Stimulated activated CD4-positive, alpha-beta T cell treated with anti-CD3 and anti-CD28 coated beads, TNF-alpha, amount 100 ng/mL, for 4 hours (primary cell): Measurements from ENCODE around the gene ARID1B.

ENCODE experiments used
- DNase-seq, 3 experiments: peaks; one replicate each; pipeline ENCODE4 v3.0.0-alpha.2; 2020; ENCODE audit warnings: low read depth in 3 of 3

The ARID1B gene

DNA sequence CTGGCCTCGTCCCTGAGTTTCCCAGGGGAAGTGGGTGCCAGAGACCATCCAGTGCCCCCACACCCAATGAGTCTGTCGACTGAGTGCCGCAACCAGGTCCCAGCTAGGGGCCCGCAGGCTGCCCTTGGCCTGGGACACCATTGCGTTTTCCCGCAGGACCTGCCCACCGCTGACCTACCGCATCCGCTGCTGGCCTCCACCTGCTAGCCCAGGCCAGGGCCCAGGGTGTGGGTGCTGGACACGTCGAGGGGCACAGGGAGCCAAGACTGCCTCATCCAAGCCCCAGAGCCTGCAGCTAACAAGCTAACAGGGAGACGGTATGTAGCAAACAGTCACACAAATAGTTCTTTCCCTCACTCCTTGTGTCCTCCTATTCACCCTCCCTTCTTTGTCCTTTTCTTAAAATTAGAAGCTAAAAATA lies 448.4 kb downstream of the ARID1B start:
- DNase-seq = no peak

DNA sequence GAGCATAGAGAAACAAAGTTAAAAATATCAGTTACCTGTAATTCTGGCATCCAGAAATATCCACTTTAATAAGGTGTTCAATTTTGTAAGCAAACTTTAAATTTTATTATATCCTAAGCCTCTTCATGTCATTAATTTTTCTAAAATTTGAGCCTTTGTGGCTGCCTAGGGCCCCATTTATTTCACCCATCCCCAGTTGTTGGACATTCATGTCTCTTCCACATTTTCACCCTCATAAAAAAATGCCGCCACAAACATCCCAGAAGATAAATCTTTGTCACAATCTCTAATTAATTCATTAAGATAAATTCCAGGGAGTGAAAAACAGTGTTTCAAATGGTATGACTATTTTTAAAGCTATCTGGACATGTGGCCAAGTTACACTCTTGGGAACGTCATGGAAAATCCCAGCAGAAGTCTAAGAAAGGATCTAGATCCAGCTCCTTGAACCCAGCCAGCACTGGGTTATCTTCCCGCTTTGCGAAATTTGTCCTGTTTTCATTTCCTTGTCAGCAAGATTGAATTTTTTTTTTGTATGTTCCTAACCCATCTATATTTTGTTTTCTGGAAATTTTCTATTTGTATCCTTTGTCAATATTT lies 448.9 kb downstream of the ARID1B start:
- DNase-seq = no peak

DNA sequence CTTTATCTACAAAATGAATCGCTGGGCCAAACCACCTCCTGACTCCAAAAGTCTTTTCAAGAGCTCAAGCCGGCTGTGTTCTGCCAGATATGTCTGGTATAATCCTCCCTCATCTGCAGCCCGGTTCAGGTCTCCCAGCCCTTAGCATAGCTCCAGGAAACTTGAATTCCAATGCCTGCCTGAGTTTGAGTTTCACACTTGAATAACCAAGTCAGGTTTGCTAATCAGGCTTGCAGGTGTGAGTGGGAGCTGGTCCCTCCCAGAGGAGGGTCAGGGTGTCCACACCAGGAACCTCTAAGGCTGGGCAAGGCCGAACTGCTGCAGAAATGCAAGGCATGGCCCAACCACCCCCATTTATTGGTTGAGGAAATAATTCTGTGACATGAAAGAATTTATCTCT lies 449.6 kb downstream of the ARID1B start:
- no peak for DNase-seq

DNA sequence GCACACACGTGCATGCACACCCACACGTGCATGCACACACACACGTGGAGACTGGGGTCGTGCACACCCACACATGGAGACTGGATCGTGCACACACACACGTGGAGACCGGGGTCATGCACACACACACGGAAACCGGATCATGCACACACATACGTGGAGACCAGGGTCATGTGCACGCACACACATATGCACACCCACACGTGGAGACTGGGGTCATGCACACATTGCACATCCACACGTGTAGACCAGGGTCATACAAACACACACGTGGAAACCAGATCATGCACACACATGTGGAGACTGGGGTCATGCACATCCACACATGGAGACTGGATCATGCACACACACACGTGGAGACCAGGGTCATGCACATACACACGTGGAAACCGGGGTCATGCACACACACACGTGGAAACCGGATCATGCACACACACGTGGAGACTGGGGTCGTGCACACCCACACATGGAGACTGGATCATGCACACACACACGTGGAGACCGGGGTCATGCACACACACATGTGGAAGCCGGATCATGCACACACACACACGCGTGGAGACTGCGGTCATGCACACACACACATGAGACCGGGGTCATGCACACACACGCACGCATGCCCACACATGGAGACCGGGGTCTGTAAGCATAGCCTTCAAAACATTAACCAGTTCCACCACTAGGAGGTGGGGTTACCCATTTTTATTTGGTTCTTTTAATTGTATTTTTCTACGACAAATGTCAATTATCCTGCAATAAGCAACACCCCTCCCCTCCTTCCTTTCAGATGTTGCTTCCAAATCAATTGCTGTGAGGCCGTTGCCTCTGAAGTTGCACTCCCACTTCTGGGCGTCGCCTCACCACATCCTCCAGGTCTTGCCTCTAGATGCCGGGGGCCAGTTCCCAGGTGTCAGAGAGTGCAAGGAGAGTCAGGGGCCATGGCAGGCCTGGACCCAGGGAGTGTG lies 450.3 kb downstream of the ARID1B start:
- no peak for DNase-seq

DNA sequence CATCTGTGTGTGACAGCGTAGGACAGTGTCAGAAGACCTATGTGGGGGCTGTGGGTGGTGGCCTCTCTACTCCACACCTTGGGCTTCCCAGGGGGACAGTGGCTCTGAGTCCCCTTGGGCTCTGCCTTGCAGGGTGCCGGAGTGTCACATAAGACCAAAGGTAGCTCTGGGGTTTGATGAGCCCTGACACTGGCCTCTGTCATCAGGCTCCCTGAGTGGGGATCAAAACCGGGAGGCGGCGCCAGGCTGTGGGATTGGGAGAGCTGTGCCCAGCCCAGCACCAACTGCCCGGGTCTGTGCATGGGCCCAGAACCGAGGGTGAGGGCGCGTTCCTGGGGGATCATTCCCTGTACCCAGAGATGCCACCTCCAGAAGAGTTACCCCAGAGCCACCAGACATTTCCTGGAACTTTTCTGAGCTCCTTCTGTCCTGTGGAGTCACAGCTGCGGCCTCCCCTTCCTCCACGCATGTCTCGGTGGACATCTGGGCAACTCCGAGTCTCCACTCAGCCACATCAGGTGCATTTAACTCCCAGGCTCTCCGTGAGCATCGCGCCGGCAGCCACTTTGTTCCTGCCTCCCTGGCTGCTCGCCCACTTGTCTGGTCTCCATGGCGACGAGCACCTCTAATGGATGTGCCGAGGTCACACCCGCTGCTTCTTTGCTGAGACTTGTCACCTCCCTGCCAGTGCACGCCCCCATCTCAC lies 451.4 kb downstream of the ARID1B start:
- no peak for DNase-seq

DNA sequence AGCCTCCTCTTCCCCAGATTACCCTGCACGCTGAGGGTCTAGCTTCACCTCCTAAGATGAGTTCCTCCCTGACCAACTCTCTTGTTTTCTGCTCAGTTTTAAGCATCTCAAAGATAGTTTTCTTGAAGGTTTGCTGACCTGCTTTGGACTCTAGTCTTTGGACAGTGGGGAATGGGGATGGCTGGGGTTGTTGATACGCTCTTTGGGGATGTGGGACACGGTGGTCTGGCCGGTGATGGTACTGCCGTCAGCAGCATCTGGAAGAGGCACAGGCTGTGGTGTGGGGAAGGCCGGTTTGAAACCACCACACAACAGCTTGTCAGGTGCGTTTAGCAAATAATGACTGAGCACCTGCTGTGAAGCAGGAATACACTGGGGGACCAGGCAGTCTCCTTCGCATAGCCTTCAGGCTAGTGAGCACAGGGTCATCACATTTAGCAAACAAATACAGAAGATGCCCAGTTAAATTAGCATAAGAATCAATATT lies 452.0 kb downstream of the ARID1B start:
- no peak for DNase-seq

DNA sequence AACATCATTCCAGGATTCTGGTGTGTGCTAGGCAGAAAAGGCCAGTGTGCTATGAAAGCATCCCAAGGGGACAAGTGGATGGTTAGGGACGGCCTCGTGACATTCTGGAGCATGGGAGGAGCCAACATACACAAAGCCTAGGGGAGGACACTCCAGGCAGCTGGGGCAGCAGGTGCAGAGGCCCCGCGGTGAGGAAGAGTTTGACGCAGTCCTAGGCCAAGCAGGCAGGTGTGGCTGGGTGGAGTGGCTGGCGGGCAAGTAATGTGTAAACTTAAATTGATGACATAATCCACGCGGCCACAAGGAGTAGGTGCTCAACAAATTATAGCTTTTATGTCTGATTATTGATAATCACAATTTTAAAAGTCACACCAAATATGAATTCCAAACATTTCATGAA lies 452.5 kb downstream of the ARID1B start:
- no peak for DNase-seq

DNA sequence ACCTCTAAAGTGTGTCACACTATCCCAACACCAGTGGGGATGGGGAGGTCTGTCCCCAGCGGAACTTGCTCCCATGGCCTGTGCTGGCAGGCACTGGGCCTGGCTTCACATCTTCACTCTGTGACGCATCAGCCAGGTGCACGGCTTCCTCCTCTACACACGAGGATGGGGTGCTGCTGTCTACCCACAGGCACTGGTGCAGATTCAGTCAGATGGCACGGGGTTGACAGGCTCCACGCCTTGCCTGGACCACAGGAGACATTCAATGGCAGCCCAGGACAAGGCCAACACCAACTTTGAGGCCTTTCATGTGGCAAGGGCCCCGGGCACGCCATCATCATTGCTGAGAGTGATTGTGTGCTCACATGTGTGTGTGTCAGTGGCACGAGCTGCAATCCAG lies 453.7 kb downstream of the ARID1B start:
- no peak for DNase-seq

DNA sequence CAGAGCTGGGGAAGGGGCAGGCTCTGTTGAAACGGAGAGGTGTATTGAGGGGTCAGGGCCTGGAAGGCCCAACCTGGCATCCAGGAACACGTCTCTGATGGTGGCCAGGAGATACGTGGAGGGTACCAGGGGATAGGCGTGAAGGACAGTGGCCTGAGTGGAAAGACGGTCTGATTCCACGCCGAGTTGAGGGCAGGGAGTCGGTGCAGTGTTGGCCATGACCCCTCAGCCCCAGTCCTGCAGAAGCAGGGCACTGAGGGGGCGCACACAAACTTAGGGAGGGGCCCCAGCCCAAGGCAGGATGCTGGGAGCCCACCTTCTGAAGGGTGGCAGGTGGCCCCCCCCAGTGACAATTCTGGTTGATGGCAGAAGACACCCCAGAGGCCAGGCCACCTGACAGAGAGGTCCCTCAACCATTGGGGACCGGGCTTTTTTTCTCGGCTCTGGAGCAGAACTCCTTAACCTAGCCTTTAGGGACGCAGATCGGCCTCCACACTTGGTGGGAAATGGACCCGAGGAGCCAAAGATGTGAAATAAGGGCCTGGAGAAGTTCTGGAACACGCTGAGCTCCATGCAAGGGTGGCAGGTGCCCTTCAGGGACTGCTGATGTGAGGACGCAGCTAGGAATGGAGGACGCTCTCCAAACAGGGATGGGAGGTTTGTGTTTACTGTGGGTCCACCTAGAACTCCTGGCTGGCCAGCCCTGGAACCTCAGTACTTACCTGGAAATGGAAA lies 455.1 kb downstream of the ARID1B start:
- no peak for DNase-seq

DNA sequence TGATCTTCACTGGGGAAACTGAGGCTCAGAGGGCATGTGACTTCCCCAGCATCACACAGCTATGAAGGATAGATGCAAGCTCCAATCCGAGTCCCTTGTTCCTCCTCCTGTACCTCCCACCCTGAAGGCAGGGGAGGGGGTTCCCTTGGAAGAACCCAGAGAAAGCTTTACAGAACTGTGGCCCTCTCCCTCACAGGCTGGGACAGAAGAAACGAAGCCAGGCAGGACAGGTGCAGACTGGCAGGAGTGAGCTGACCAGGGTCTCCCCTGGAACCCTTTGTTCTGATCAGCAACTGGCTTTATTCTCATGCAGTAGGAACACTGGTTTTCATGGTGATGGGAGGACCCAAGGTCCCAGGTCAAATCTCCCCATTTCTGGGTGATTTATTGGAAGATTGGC lies 456.0 kb downstream of the ARID1B start:
- no peak for DNase-seq

DNA sequence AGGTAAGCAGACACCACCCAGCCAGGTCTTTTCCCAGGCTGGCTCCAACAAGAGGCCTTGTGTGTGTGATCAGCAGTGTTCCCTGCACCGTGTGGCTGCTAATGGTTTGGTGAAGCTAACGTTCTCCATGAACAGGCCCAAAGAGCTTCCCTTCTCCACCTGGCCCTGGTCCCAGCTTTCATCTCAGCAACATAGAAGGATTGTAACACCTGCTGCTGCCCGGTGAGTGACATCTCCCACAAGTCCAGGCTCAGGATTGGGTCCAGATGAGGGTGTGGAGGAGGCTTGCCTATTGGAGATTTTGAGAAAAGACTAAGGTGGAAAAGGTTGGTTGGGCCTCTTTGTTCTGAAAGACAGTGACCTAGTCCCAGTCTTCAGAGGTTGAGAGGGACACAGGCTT lies 456.5 kb downstream of the ARID1B start:
- DNase-seq = no peak

DNA sequence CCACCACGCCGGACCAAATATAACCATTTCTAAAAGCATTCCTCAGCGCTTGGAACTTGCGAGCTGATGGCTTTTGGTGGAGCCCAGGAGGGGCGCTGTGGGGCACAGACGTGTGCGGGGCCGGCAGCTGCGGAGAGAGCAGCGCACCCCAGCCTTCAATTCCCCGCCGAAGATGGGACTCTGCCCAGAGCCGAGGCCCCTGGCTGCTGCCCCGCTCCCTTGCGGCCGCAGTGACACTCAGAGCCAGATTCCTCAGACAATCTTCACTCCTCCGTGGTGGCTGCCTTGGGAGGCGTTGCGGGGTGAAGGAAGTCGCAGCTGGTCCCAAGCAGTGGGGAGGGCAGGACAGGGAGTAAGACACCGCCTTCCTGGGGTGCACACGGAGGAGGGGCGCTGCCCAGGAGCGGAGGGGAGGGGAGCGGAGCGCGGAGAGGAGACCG lies 458.4 kb downstream of the ARID1B start:
- DNase-seq = peak; percentile 17 to 33 (median 25)

DNA sequence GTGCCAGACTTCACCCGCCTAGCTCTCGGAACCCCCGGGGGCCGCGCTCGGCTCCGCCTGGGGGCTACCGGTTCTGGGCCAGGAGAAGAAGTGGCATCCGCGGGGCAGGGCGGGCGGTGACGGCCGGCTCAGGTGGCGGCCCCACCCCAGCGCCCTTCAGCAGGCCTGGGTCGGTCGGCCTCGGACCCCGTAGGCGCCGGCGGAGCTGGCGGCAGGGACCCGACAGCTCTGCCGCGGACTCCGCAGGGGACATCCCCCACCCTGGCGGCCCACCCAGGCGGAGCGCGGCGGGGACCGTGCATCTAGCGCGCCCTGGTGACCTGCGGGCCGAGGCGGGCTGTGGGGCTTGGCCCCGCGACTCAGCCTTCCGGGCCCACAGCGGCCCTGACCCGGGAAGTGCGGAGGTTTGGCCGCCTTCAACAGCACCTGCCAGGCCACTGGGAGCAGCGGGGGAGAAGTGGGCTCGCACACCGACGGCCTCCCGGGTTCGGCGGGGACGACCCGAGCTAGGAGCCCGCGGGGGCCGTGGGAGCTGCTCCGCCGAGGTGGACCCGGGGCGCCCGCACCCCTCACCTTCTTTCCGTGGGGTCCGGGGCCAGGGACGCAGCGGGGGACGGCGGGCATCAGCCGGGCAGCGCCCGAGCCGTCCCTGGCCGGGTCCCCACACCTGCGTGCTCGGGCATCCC lies 459.0 kb downstream of the ARID1B start:
- DNase-seq = peak in 1 of 3 experiments; percentile 15

DNA sequence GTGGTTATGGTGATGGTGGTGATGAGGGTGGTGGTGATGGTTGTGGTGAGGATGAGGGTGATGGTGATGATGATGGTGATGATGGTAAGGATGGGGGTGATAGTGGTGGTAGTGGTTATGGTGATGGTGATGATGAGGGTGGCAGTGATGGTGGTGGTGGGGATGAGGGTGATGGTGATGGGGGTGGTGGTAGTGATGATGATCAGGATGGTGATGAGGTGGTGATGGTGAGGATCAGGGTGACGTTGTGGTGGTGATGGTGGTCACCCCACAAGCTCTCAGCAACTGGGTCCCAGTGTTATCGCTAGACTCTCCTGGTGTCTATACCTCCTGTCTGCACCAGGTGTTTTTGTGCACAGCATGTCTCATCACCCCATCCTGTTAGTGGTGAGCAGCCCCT lies 461.2 kb downstream of the ARID1B start:
- DNase-seq = no peak

DNA sequence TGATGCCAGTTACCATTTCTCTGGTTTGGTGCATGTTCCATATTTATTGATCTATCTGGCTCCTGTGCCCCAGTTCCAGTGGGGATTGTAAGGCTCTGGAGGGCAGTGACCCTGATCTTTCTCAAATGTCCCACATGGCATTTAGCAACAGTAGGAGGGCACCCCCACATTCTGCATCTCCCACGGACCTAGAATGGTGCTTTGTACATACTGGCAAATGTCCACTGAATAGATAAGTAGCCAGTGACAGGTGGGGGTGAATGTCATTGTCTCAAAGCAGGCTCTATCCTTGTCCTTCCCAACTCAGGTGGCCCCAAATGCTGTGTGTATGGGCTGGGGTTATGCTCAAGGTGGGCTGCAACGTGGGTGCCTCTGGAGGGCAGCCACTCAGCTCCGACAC lies 462.0 kb downstream of the ARID1B start:
- no peak for DNase-seq

DNA sequence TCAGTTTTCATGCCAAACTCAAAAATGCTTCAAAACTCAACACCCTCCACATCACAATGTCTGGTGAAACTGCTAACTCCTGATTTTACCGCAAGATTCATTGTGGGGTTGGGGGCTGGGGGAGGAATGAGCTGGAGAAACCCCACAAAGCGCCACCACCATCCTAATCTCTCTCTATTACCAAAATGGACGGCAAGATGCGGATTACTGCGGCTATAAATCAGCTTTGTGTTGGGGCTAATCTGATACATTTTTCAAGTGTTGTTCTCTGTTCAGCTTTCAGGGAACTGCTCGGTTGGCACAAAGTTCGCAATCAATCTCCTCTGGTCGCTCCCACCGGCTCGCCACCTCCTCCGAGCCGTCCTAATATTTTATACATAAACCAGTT lies 462.5 kb downstream of the ARID1B start:
- no peak for DNase-seq

DNA sequence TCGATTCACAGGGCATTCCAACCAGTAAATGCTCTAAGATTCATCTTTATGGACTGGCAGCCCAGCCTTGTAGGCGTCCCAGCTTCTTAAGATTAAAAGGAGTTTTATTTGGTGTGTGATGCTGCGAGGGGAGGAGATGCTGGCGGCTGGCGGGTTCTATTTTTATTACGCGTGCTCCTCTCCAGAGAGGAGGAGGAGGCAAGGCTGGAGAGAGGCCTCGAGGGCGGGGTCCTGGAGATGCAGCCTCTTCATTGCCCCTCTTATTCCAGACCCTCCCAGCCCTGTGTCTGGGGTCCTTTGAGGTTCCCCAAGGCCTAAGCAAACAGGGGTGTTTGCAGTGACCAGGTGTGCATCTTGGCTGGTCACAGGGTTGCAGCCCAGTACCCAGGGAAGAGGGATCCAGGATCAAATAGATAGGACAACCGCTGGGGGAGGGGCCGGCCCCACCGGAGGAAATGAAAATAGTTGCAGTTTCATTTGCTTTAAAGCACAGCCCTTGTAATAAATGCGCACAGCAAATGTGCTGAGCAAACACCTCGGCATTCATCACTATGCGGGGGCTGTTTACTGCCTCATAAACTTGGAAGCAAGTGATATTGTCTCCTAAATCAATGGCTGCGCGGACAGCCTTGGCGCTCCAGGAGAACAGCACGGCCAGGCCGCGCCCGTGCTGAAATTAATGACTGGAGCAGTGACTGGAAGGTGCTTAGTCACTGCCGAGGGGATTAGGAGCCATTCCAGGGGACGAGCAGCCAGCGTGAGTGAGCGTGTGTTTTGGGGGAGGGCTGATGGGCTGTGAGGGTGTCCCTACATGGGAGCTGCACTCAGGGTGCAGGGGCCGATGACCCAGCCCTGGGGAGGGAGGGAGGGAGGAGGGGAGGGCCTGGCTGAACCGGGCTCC lies 463.1 kb downstream of the ARID1B start:
- no peak for DNase-seq

DNA sequence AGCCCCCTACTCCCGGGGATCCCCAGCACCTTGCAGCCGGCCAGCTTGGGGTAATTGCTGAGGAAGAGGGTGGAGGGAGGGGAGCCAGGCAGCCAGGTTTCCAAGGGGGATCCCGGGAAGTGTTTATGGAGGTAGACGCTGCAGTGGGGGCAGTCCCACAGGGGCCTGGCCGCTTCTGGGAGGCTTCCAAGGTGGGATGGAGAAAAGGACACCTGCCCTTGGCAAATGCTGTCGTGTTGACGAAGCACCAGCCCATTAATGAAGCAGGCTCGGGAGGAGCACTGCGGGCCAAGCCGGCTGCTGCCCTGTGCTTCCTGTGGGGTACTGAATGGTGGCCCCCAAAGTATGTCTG lies 463.8 kb downstream of the ARID1B start:
- no peak for DNase-seq

DNA sequence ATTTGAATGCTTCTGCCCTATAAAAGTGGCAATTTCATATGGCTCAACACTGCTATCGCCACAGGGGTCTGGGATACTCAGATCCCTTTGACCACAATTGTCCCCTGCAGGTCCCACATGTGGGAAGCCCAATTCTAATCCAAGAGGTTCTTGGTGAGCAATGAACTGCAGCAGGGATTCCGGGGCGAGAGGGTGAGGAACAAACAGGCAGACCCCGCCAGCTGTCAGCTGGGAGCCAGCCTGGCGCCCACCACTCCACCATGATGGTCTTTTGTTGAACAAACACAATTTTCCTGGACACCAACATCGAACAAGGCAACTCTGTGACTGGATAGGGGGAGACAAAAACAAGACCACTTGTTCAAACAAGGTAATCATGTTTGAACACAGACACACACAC lies 465.6 kb downstream of the ARID1B start:
- DNase-seq = no peak

DNA sequence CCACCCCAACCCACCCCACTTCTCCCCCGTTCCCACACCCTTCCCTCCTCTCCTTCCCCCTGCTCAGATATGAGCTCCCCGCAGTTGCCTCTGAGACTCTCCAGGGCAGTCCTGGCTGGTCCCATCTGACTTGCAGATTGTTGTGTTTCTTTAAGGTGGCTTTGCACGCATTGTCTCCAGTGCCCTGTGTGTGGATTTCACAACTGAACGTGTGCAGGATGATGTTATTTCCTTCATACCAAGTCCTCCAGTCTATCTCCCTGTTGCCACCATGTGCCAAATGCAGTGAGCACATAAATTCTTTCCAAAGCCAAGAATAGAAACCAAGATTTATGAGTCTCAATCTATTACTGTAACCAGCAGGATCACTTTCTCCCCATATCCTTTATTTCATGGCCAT lies 467.0 kb downstream of the ARID1B start:
- DNase-seq = no peak
